T-helper 2 cell treated with Interferon-gamma antibody and Interleukin-4, amounts not matched to agents 100 ng/mL and 5 ng/mL, for 36 hours (primary cell): Measurements from ENCODE around the gene NOC2L. TPM values are rescaled to one million over a fixed set of nuclear protein-coding genes. Genes with fewer than 3 reads are reported as not detected.

Experiments
- intact Hi-C: fragments of 100-400 bp; cut with micrococcal nuclease; formaldehyde crosslinking; loops from one replicate; pipeline ENCODE4 v1.15.1; 2023
- total RNA-seq: library from RNA; stranded (reverse); gene quantifications from 2 replicates; pipeline ENCODE4 v1.2.3, GENCODE V29; 2022

Gene NOC2L
- total RNA-seq, 1 donor from 2014 or later, result 90.7 TPM

DNA sequence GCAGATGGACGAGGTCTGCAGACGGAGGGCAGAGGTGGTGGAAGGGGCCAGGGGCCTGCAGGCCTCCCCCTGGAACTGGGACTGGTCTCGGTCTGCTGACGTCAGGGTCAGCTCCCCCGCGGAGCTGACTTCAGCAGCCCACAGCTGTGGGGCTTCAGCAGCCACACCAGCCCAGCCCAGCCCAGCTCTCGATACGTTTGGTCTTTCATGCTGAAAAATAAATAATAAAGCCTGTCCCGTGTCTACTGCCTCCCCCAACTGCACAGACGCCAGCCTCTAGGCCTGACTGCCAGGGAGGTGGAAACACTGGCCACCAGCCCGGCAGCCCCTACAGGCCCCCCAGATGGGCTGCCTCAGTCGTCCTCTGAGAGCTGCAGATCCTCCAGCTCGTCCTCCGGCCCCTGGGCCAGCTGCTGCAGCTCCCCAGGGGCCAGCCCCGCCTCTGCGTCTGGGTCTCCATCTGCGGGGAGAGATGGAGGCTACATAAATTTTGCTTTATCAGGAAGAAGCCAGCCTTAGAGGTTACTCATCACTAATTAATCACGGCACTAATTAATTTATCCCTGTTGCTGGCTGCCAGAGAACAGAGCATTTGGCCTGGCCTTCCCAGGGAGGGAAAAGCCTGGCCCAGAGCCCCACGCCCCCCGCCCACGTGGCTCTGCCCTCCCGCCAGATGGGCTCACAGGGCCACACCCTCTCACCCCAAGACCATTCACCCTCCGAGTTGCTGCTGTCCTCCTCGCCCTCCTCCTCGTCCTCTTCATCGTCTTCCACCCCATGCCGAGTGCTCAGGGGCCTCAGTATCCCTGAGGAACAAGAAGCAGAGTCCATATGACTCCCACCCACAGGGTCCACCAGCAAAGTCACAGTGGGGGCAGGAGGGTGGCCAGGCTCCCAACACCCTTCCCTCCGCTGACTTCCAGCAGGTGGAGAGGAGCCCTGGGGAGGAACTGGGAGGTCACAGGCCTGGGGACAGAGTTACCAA is 14.4 kb downstream of the NOC2L start:
- intact Hi-C loops, result no loop called here

DNA sequence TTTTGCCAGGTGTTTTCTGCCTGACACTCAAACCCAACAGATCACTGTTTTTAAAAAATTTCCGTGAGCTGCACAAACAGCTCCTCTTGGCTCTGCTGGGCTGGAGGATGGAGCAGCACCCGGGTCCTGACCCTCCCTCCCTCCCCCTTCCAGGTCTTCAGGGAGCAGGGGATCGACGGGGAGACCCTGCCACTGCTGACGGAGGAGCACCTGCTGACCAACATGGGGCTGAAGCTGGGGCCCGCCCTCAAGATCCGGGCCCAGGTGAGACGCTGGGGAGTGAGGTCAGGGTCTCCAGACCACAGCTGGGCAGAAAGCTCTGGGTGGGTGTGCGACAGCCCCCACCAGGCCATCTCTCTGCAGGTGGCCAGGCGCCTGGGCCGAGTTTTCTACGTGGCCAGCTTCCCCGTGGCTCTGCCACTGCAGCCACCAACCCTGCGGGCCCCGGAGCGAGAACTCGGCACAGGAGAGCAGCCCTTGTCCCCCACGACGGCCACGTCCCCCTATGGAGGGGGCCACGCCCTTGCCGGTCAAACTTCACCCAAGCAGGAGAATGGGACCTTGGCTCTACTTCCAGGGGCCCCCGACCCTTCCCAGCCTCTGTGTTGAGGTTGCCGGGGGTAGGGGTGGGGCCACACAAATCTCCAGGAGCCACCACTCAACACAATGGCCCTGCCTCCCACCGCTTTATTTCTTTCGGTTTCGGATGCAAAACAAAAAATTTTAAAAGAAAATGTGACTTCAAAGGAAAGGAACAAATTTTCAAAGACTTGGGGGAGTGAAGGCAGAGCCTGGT is 15.3 kb downstream of the NOC2L start:
- intact Hi-C loops, result no loop called here

DNA sequence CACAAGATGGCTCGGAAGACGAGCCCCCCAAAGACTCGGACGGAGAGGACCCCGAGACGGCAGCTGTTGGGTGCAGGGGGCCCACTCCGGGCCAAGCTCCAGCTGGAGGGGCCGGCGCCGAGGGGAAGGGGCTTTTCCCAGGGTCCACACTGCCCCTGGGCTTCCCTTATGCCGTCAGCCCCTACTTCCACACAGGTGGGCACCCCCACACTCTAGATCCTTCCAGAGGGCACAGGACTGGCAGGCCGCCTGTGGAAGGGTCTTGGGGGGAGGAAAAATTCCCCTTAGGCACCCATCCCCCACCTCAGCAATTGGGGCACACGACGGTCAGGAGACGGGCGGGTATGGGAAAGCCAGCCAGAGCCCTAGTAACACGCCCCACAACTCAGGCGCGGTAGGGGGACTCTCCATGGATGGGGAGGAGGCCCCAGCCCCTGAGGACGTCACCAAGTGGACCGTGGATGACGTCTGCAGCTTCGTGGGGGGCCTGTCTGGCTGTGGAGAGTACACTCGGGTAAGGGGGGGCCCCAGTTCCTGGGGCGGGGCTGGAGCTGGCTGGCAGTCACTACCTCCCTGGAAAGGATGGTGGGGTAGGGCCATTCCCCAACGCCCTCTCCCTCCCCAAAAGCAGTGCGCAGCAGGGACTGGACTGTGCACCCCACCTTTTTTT is 16.1 kb downstream of the NOC2L start:
- intact Hi-C loops, result no loop called here

DNA sequence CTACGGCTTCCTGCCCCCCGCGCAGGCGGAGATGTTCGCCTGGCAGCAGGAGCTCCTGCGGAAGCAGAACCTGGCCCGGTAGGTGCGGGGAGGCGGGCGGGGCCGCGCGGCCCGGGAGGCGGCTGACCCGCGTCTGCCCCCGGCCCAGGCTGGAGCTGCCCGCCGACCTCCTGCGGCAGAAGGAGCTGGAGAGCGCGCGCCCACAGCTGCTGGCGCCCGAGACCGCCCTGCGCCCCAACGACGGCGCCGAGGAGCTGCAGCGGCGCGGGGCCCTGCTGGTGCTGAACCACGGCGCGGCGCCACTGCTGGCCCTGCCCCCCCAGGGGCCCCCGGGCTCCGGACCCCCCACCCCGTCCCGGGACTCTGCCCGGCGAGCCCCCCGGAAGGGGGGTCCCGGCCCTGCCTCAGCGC is 16.6 kb downstream of the NOC2L start:
- intact Hi-C loops, result no loop called here

DNA sequence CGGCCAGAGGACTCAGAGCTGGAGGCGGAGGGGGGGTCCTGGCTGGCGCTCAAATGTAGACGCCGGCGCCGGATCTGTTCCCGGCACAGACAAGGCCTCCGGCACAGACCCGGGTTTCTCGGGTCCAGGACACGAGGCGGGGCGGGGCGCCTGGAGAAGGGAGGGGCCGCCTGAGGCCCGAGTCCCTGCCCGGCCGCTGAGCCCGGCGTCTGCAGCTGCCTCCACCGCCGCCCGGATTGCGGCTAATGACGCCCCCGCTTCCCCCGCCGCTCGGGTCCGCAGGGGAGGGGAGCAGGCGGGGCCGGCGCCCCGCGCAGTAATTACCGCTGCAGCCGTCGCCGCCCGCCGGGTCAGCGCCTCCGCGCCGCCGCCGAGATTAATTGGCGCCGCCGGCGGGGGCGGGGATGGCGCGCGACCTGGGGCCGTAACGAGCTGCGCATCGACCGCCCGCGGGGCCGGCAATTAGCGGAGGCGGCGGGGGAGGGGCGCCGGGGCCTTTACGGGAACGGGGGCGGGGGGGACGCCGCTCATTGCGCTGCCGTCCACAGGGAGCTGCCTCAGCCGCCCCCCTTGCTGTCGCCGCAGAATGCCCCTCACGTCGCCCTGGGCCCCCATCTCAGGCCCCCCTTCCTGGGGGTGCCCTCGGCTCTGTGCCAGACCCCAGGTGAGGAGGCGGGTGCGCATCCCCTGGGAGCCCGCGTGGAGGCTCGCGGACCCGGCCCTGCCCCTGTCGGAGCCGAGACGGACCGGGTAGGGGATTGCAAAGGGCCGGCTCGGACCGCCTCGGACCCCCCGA is 17.3 kb downstream of the NOC2L start:
- intact Hi-C loops, result no loop called here

DNA sequence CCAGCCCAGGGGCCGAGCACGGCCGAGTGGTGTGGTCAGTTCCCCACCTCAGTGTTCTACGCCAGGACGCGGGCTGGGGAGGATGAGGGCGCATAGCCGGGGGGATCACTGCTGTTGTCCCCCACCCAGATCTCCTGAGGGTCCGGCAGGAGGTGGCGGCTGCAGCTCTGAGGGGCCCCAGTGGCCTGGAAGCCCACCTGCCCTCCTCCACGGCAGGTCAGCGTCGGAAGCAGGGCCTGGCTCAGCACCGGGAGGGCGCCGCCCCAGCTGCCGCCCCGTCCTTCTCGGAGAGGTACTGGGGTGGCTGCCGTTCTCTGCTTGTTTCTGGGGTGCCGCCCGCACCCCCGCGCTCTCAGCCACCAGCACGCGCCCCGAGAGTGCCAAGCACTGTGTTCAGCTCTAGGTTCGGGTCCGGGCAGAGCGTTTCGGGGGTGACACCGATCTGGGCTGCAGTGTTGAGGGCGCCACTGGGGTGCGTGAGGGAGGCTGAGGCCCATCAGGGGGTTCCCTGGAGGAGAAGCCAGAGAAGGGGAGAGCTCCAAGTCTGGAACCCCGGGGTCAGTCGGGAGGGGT is 18.0 kb downstream of the NOC2L start:
- intact Hi-C loops, result no loop called here

GRCh38 chr1:940107-941014 is 18.7 kb downstream of the NOC2L start:
- intact Hi-C loops, result no loop called here

DNA sequence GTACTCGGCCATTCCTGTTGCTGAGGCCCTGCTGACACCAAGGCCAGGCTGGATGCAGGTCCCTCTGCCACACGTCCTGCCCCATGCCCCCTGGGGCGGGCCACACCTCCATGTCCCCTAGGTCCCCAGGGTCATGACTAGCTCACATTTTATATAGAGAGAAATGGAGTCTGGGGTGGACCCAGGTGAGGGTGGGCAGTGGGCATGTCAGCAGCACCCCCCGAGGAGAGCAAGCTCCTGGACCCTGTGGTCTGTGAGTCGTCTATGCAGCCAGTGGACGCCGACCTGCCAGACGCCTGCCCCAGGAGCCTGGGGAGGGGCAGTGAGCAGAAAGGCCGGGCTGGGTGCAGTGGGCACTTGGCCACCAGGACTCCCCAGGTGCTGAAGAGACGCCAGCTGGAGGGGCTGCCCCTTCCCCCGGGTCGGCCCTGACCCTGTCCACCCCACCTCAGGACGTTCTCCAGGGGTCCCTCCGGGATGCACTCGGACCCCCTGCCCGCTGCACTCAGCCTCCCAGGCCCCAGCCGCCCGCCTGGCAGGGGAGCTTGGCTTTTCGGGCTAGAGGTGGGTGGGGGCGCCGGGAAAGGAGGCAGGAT is 19.4 kb downstream of the NOC2L start:
- intact Hi-C loops, result no loop called here

DNA sequence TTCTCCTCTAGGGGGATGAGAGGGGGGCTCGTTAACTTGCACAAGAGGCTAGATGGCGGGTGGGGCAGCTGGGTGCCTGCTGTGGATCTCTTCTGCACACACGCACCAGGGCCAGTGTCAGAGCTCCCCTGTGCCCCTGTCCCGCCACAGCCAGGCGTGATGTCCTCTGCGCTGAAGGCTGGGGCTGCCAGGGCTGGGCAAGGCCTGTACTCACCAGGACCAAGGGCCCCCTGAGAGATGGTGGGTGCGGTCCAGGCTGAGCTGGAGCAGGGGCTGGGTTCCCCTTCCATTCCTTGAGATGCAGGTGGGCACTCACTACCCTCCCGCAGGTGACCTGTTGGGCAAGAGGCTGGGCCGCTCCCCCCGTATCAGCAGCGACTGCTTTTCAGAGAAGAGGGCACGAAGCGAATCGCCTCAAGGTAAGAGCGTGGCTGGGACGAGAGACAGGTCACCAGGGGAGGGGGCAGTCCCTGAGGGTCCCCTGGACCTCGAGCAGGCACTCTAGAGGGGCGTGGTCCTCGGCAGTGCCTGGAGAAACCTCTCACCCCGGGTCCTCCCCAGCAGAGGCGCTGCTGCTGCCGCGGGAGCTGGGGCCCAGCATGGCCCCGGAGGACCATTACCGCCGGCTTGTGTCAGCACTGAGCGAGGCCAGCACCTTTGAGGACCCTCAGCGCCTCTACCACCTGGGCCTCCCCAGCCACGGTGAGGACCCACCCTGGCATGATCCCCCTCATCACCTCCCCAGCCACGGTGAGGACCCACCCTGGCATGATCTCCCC is 20.2 kb downstream of the NOC2L start:
- intact Hi-C loops, result no loop called here

GRCh38 chr1:938088-938683 is 20.9 kb downstream of the NOC2L start:
- intact Hi-C loops, result no loop called here

DNA sequence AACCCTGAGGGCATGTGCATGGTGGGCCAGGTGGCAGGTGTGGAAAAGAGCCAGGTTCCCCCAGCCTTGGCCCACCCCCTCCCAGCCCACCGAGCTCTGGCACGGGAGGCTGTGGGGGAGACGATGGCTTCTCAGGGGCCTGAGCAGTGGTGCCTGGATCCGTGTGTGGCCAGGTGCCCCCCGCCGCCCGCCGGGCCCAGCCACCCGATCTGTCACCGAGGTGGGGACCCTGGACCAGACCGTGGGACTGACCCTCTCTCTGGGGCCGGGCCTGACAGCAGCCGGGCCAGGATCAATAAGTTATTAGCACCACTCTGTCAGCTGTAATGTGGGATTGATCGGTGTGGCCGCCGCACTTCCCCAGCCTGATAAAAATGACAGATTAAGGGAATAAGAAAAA is 21.5 kb downstream of the NOC2L start:
- intact Hi-C loops, result no loop called here

DNA sequence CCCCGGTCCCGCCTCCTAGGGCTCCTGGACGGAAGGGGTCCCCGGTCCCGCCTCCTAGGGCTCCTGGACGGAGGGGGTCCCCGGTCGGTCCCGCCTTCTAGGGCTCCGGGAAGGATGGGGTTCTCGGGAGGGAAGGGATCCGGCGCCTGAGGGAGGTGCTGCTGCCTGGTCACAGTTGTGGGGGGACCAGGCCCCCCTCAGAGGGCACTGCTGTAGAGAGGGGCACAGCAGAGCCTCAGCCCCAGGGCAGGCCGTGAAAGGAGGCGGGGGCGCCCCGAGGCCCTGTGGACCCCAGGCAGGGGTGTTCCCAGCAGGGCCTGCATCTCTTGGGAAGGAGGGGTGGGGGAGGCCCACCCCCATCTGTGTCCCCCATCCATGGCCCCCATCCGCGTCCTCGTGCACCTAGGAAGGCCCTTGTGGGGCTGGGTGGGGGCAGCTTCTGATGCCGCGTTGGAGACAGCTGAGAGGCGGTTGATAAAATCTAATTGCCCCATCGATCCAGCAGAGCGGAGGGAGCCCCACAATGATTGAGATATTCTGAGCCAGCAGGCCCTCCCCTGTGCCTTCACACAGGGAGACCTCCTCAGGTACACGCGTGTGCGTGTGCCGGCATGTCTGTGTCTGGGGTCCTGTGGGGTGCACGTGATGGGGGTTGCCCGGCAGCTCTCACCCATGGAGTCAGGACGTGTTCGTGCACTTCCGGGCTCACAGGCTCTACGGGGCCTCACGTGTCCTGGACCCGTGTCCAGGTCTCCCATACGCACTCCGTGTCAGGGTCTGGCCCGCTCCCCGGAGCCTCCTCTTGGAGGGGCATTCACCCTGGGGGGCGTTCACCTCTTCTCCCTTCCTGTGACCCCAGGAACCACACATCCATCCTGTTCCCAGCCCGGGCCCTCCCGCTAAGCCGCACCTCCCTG is 22.4 kb downstream of the NOC2L start:
- intact Hi-C loops, result no loop called here

DNA sequence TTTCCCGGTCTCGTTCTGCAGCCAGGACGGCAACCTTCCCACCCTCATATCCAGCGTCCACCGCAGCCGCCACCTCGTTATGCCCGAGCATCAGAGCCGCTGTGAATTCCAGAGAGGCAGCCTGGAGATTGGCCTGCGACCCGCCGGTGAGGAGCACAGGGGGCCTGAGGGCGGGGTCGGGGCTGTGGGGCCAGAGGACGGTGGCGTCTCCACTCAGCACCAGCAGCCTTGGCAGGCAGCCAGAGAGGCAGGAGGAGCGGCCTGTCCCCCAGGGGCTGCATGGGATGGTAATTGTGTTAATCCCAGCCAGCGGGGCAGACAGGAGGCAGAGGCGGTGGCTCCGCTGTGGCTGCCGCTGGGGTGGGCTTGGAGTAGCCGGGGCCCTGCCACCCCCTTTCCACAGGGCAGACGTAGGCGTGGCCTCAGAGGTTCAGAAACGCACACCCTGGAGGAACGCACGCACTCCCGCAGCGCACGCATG is 23.3 kb downstream of the NOC2L start:
- intact Hi-C loops, result no loop called here

DNA sequence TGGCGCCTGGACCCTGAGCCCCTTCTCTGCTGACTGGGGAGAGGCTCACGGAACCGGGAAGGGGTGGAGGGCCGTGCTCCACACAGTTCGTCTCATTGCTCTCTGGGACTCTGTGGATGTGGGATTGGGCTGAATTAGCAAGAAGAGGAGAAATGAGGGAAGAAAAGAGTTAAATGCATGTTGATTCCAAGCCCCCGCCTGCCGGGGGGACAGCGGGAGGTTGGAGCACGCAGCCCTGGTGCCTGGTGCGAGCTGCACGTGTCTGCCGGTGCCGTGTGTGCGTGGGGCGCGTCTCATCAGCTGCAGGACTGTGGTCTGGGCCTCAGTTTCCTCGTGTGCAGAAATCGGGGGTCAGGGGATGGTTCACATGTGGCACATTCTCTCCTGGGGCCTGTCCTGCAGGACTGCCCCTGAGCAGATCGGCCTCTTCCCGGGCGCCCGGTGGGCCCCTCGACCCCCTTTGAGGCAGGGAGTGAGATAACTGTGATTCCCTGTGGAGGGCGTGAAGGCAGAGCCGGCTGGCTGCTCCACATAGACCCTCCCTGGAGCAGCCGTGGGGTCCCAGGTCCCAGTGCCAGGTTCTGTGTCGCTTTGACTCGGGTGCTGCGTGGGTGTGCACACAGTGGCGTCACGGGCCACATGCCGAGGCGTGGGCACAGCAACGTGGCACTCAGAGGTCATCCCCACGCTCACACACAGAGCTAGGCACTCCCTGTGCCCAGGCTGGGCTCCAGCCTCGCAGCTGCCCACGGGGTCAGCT is 23.9 kb downstream of the NOC2L start:
- intact Hi-C loops, result no loop called here

- intact Hi-C loops, result no loop called here
Measured at GRCh38 chr1:933603-933940, 25.5 kb downstream of the NOC2L start.
